IMR-90 (cell line): ENCODE results near the gene PPP1R9B. TPM values are rescaled to one million over a fixed set of nuclear protein-coding genes. Genes with fewer than 3 reads are reported as not detected.

Experiments used
- ATAC-seq: fragments of 200-7000 bp; cut with Tn5 transposase; 2 replicates; pipeline ENCODE4 v1.9.1; 2020; ENCODE audit warnings: low read depth, mild to moderate bottlenecking, moderate library complexity
- BruUV-seq: library from RNA; stranded (reverse); fragments of 400-500 nt; replicated peaks from 2 replicates; lab custom pipeline; 2021; lab: Mats Ljungman, UMichigan
- CTCF ChIA-PET: fragments of 300-600 bp; formaldehyde crosslinking; extraction: SDS; loops from one replicate; lab custom pipeline; 2021; ENCODE audit warnings: antibody characterized with exemption; lab: Yijun Ruan, JAX
- POLR2A ChIA-PET: fragments of 300-600 bp; sonication (Branson Sonifier 250); formaldehyde crosslinking; loops from one replicate; lab custom pipeline; 2022; ENCODE audit warnings: antibody characterized with exemption; ENCODE audit not compliant: unreplicated experiment; lab: Charles Lee
- DNase-seq: peaks from one replicate; pipeline ENCODE4 v3.0.0; 2013
- H2AFZ ChIP-seq: replicated peaks from 2 replicates; pipeline ENCODE3; 2013; ENCODE audit warnings: low read length, mild to moderate bottlenecking; ENCODE audit not compliant: poor library complexity
- H2AK5ac ChIP-seq: 2 replicates; pipeline ENCODE4 v1.6.1; 2013; ENCODE audit warnings: low read depth, low read length, inconsistent platforms
- H2AK9ac ChIP-seq: replicated peaks from 2 replicates; pipeline ENCODE3; 2013; ENCODE audit warnings: mild to moderate bottlenecking, low read depth, low read length, moderate library complexity; ENCODE audit not compliant: poor library complexity
- H2BK120ac ChIP-seq: 2 replicates; pipeline ENCODE4 v1.6.1; 2013; ENCODE audit warnings: low read depth, low read length, inconsistent platforms
- H2BK15ac ChIP-seq: 3 replicates; pipeline ENCODE4 v1.6.1; 2013; ENCODE audit warnings: low read depth, low read length, inconsistent platforms
- H2BK20ac ChIP-seq: 2 replicates; pipeline ENCODE4 v1.6.1; 2013; ENCODE audit warnings: low read depth, mild to moderate bottlenecking, inconsistent platforms, low read length, moderate library complexity
- H2BK5ac ChIP-seq: 2 replicates; pipeline ENCODE4 v1.6.1; 2013; ENCODE audit warnings: mild to moderate bottlenecking, low read depth, low read length, inconsistent platforms; ENCODE audit not compliant: poor library complexity, severe bottlenecking
- H3K14ac ChIP-seq: replicated peaks from 2 replicates; pipeline ENCODE4 v1.6.1; 2013; ENCODE audit warnings: low read depth, low read length, inconsistent platforms
- H3K18ac ChIP-seq: 2 replicates; pipeline ENCODE4 v1.6.1; 2013; ENCODE audit warnings: low read depth, low read length, control low read depth
- H3K23ac ChIP-seq: 2 replicates; pipeline ENCODE4 v1.6.1; 2013; ENCODE audit warnings: low read depth, low read length, inconsistent platforms
- H3K27ac ChIP-seq: 2 replicates; pipeline ENCODE4 v1.5.1; 2013; ENCODE audit warnings: mild to moderate bottlenecking, control low read depth, low read length; ENCODE audit not compliant: insufficient read depth
- H3K27me3 ChIP-seq: 2 replicates; pipeline ENCODE4 v1.6.1; 2013; ENCODE audit warnings: low read length; ENCODE audit not compliant: control insufficient read depth, insufficient read depth
- H3K36me3 ChIP-seq: 2 replicates; pipeline ENCODE4 v1.6.1; 2013; ENCODE audit warnings: low read length, mixed read lengths; ENCODE audit not compliant: control insufficient read depth, insufficient read depth
- H3K4ac ChIP-seq: 2 replicates; pipeline ENCODE4 v1.6.1; 2013; ENCODE audit warnings: low read depth, low read length, inconsistent platforms
- H3K4me1 ChIP-seq: 2 replicates; pipeline ENCODE4 v1.6.1; 2013; ENCODE audit warnings: low read length, mixed read lengths; ENCODE audit not compliant: control insufficient read depth, insufficient read depth
- H3K4me2 ChIP-seq: 2 replicates; pipeline ENCODE4 v1.6.1; 2013; ENCODE audit warnings: low read depth, mild to moderate bottlenecking, control low read depth, low read length, moderate library complexity
- H3K4me3 ChIP-seq: 2 replicates; pipeline ENCODE4 v1.5.1; 2013; ENCODE audit warnings: low read depth, mild to moderate bottlenecking, control low read depth, low read length, moderate library complexity; ENCODE audit not compliant: insufficient read depth
- H3K56ac ChIP-seq: 2 replicates; pipeline ENCODE4 v1.6.1; 2013; ENCODE audit warnings: low read length, inconsistent platforms; ENCODE audit not compliant: insufficient read depth; ENCODE audit errors: extremely low read depth
- H3K79me1 ChIP-seq, 2 experiments: 2 replicates each; pipeline ENCODE4 v1.6.1; 2013; ENCODE audit warnings: low read length in 2 of 2, inconsistent platforms in 1 of 2, low read depth in 1 of 2
- H3K9ac ChIP-seq: 2 replicates; pipeline ENCODE4 v1.6.1; 2013; ENCODE audit warnings: low read depth, low read length, control low read depth
- H3K9me1 ChIP-seq: 2 replicates; pipeline ENCODE4 v1.6.1; 2013; ENCODE audit warnings: low read length, inconsistent platforms; ENCODE audit not compliant: insufficient read depth
- H3K9me3 ChIP-seq: 2 replicates; pipeline ENCODE4 v1.6.1; 2013; ENCODE audit warnings: low read length; ENCODE audit not compliant: control insufficient read depth, insufficient read depth
- H4K20me1 ChIP-seq: 2 replicates; pipeline ENCODE4 v1.6.1; 2013; ENCODE audit warnings: low read length, inconsistent platforms; ENCODE audit not compliant: insufficient read depth
- H4K5ac ChIP-seq: 2 replicates; pipeline ENCODE4 v1.6.1; 2013; ENCODE audit warnings: mild to moderate bottlenecking, low read depth, low read length, control low read depth
- H4K8ac ChIP-seq, 2 experiments: 2 replicates each; pipeline ENCODE4 v1.6.1; 2013; ENCODE audit warnings: low read depth in 2 of 2, low read length in 2 of 2, control low read depth in 1 of 2, inconsistent platforms in 1 of 2
- H4K91ac ChIP-seq: 2 replicates; pipeline ENCODE4 v1.6.1; 2013; ENCODE audit warnings: low read depth, low read length, inconsistent platforms; ENCODE audit not compliant: insufficient read depth
- CEBPB ChIP-seq: IDR thresholded peaks from 2 replicates; pipeline ENCODE4 v1.6.1; 2012; ENCODE audit warnings: low read depth, low read length, improper control_type of control experiment
- FOS ChIP-seq: fragments of 150-350 bp; IDR thresholded peaks from 2 replicates; pipeline ENCODE4 v1.6.1; 2016; ENCODE audit warnings: low read depth, low read length
- MXI1 ChIP-seq: IDR thresholded peaks from 2 replicates; pipeline ENCODE4 v1.6.1; 2012; ENCODE audit warnings: low read depth, mild to moderate bottlenecking, low read length, moderate library complexity, borderline replicate concordance
- POLR2A ChIP-seq: IDR thresholded peaks from 2 replicates; pipeline ENCODE4 v1.6.1; 2012; ENCODE audit warnings: mild to moderate bottlenecking, low read depth, low read length
- RCOR1 ChIP-seq: IDR thresholded peaks from 2 replicates; pipeline ENCODE4 v1.6.1; 2012; ENCODE audit warnings: mild to moderate bottlenecking, low read length, improper control_type of control experiment; ENCODE audit not compliant: insufficient replicate concordance
- RFX5 ChIP-seq: IDR thresholded peaks from 2 replicates; pipeline ENCODE4 v1.8.0; 2012; ENCODE audit warnings: low read depth, mild to moderate bottlenecking, low read length, moderate library complexity
- USF2 ChIP-seq: fragments of 150-350 bp; IDR thresholded peaks from 2 replicates; pipeline ENCODE4 v1.6.1; 2017; ENCODE audit warnings: mild to moderate bottlenecking, antibody characterized with exemption, low read length, low read depth
- WGBS, 2 experiments: methylation state at CpG; one replicate each; pipeline versions ENCODE4 v1.1.5 to v1.1.7; 2013; ENCODE audit warnings: missing lambda C conversion rate in 2 of 2; ENCODE audit not compliant: insufficient read length in 1 of 2; ENCODE audit errors: extremely low coverage in 2 of 2; 5-methylcytosine and 5-hydroxymethylcytosine counted together
- dilution Hi-C: fragments of 300-500 bp; cut with HindIII; formaldehyde crosslinking; loops from one replicate; pipeline ENCODE4 v1.14.3; 2018; ENCODE audit warnings: low sequenced_read_pairs; ENCODE audit not compliant: unreplicated experiment
- in situ Hi-C: fragments of 300-500 bp; cut with MboI; formaldehyde crosslinking; loops from 3 replicates; pipeline ENCODE4 v1.14.3; 2019; ENCODE audit warnings: low sequenced_read_pairs, inconsistent platforms, mixed read lengths
- intact Hi-C: fragments of 100-400 bp; cut with micrococcal nuclease; formaldehyde crosslinking; loops from 2 replicates; pipeline ENCODE4 v1.10.0; 2022
- polyA plus RNA-seq, 3 experiments: library from polyadenylated mRNA; depleted of rRNA; stranded (reverse); fragments of >200 nt; gene quantifications; 2 replicates each; pipeline ENCODE4 v1.2.3, GENCODE V29; 2012; ENCODE audit warnings: low replicate concordance in 1 of 3
- total RNA-seq: library from RNA; depleted of rRNA; stranded (reverse); fragments of >200 nt; gene quantifications from 2 replicates; pipeline ENCODE4 v1.2.3, GENCODE V29; 2012

The PPP1R9B gene
- total and polyA plus RNA-seq, 2 of the 4 experiments (the other 2 are of a cell fraction) = 23.0 to 28.0 TPM

GRCh38 chr17:50192618-50193291 is 42.3 kb upstream of the PPP1R9B start:
- H4K8ac ChIP-seq = peak overlapping the region; percentile 65 to 86; a peak in 3 of 4 replicates
- peak overlapping the region; percentile 88 for H3K56ac ChIP-seq
- POLR2A ChIA-PET = interaction anchor here (0.9 to 3.6 kb wide), 3 partner anchors 8 to 19 kb away, joined by 3 to 17 read pairs (median 3); partner anchors contain the start of gene COL1A1
- peaks cover 99% of the 10 kb centered on the region for H3K36me3 ChIP-seq
- peak overlapping the region; percentile 91 for H3K23ac ChIP-seq
- in situ Hi-C loops = no loop called here
- H3K4me2 ChIP-seq = no peak overlapping the region
- no peaks in the 10 kb centered on the region for H3K27me3 ChIP-seq
- intact Hi-C loops = no loop called here
- ATAC-seq (no peak), DNase-seq (no peak)
- H4K5ac ChIP-seq = peak overlapping the region; percentile 83
- H2BK15ac ChIP-seq = no peak overlapping the region; the same call in 2 of the 3 replicates
- peak overlapping the region; percentile 100 for H3K4ac ChIP-seq
- dilution Hi-C loops = no loop called here
- peak overlapping the region; percentile 99 for H3K27ac ChIP-seq
- H2BK5ac ChIP-seq = peak overlapping the region; percentile 99
- H2AK5ac ChIP-seq = peak overlapping the region; percentile 93
- WGBS, 2 experiments = 88% methylated on average over 3 of the region's 16 CpGs; no CpG with 5 or more reads in 1 of the 2 experiments
- peak overlapping the region; percentile 73 for H2AK9ac ChIP-seq
- peak overlapping the region; percentile 91 for H3K14ac ChIP-seq
- H3K4me1 ChIP-seq = peaks cover 54% of the 10 kb centered on the region
- no peaks in the 10 kb centered on the region for H3K9me3 ChIP-seq
- 0 out of 2 replicates have a peak overlapping the region, but pooled peaks have one; percentile 8 for H2BK20ac ChIP-seq
- H3K79me1 ChIP-seq = peaks cover 12 to 97% of the 10 kb centered on the region in 2 experiments; a peak in 3 of 4 replicates
- peaks cover 93% of the 10 kb centered on the region for H4K20me1 ChIP-seq
- BruUV-seq = no TSS peak
- H3K9ac ChIP-seq = peak overlapping the region; percentile 58
- H4K91ac ChIP-seq = peak overlapping the region; percentile 83
- no peak overlapping the region for H3K4me3 ChIP-seq
- peak overlapping the region; percentile 6 for H2AFZ ChIP-seq
- no peak for TF ChIP-seq FOS
- TF ChIP-seq RFX5 = no peak
- TF ChIP-seq CEBPB = no peak
- TF ChIP-seq RCOR1 = no peak
- TF ChIP-seq MXI1 = no peak
- TF ChIP-seq USF2 = no peak
- TF ChIP-seq POLR2A = peak; percentile 16; the same call in 1 of the 2 replicates
- 0 out of 2 replicates have a peak, but pooled peaks cover 3% of the 10 kb centered on the region for H3K9me1 ChIP-seq
- H3K18ac ChIP-seq = peak overlapping the region; percentile 93
- CTCF ChIA-PET = no interaction called here
- H2BK120ac ChIP-seq = peak overlapping the region; percentile 72
